GM15510 (cell line): ENCODE results near the gene PLEKHG2.

ENCODE experiments used
- POLR2A ChIP-seq: IDR thresholded peaks from 3 replicates; pipeline ENCODE4 v1.6.1; 2011; ENCODE audit warnings: borderline replicate concordance; ENCODE audit not compliant: insufficient read length; ENCODE audit errors: extremely low read depth

Gene PLEKHG2

DNA sequence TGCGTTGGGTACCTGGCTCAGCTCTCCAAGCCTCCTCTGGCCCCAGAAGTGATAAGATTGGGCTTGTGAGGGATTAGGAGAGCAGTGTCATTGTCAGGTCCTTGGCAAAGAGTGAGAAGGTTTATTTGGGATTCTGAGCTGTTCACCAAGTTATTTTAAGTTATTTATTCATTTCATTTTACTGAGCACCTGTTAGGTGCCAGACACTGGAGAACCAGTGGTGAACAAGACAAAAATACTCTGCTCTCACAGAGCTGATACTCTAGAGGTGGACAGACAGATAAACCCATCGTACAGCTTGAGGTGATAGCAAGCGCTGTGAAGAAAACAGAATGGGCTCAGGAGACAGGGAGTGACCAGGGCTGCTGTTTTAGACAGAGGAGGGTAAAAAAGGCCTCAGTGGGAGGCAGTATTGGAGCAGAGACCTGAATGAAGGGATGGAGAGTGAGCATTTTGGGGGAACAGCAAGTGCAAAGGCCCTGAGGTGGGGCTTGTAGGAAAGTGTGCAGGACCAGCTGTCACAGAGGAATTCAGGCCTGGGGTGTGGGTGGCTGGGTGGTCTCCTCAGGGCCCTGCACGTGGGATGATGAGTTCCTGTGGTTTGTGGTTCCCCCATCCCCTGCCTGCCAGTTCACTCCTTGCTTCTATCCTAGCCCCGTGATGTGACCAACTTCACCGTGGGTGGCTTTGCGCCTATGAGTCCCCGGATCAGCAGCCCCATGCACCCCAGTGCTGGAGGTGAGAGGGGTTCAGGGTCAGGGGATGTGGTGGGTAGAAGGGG, 59.5 kb downstream of the PLEKHG2 start:
- TF ChIP-seq POLR2A, result no peak

- TF ChIP-seq POLR2A, result no peak
These were observed 60.4 kb downstream of the PLEKHG2 start for GRCh38 chr19:39472746-39473442.

- TF ChIP-seq POLR2A, result no peak
These were observed 61.0 kb downstream of the PLEKHG2 start for GRCh38 chr19:39473443-39473960.

- TF ChIP-seq POLR2A, result no peak
These were observed 61.7 kb downstream of the PLEKHG2 start for GRCh38 chr19:39474139-39474620.

- no peak for TF ChIP-seq POLR2A
These were observed 63.3 kb downstream of the PLEKHG2 start for GRCh38 chr19:39475748-39476147.
